Central memory CD8-positive, alpha-beta T cell (primary cell): ENCODE measurements around the gene CES4A.
"Not testable (repeated sequence)": the region's sequence is repeated elsewhere in the genome, so short reads cannot be mapped to it uniquely, and the experiment has no call there.

Experiments used
- ATAC-seq: fragments of 150-1000 bp; cut with Tn5 transposase; replicated peaks from 2 replicates; pipeline ENCODE4 v1.10.0; 2022; ENCODE audit warnings: mild to moderate bottlenecking, moderate FRiP score, moderate number of reproducible peaks; ENCODE audit not compliant: poor library complexity, severe bottlenecking; ENCODE audit errors: extremely low read depth
- DNase-seq, 2 donors: peaks; one replicate each; pipeline ENCODE4 v3.0.0; 2021; ENCODE audit warnings: low spot score in 2 of 2
- H3K27ac Mint-ChIP-seq: one replicate; pipeline ENCODE4 v1.8.0; 2022; ENCODE audit warnings: low read depth, mild to moderate bottlenecking, moderate library complexity, mixed read lengths
- H3K27me3 Mint-ChIP-seq: one replicate; pipeline ENCODE4 v1.8.0; 2022; ENCODE audit warnings: mixed read lengths
- H3K36me3 Mint-ChIP-seq: one replicate; pipeline ENCODE4 v1.8.0; 2022; ENCODE audit warnings: mild to moderate bottlenecking, moderate library complexity, mixed read lengths; ENCODE audit not compliant: insufficient read depth
- H3K4me1 Mint-ChIP-seq: one replicate; pipeline ENCODE4 v1.8.0; 2022; ENCODE audit warnings: mixed read lengths
- H3K4me3 Mint-ChIP-seq: one replicate; pipeline ENCODE4 v1.8.0; 2022; ENCODE audit warnings: mild to moderate bottlenecking, moderate library complexity, mixed read lengths
- H3K9me3 Mint-ChIP-seq: one replicate; pipeline ENCODE4 v1.8.0; 2022; ENCODE audit warnings: mixed read lengths

Gene CES4A

GRCh38 chr16:66988197-66988788, at the start of gene CES4A:
Gene CES4A (plus strand): TSS chr16:66988589. CDS start chr16:66988773, 184 bp downstream.
- Mint-ChIP-seq H3K9me3 (no peaks in the 10 kb centered on the region), H3K36me3 (no peaks in the 10 kb centered on the region), H3K4me1 (peaks cover 15% of the 10 kb centered on the region), H3K4me3 (no peak within 1 kb of the TSS), H3K27me3 (no peaks in the 10 kb centered on the region), H3K27ac (no peak within 1 kb of the TSS)
- no peak for ATAC-seq
- DNase-seq = no peak

GRCh38 chr16:66939366-66939765, 49.0 kb upstream of the CES4A start:
- no peak for DNase-seq
- Mint-ChIP-seq H3K27ac (no peak overlapping the region), H3K9me3 (no peaks in the 10 kb centered on the region), H3K36me3 (peaks cover 13% of the 10 kb centered on the region), H3K4me1 (peaks cover 33% of the 10 kb centered on the region), H3K27me3 (no peaks in the 10 kb centered on the region), H3K4me3 (no peak overlapping the region)
- no peak for ATAC-seq

GRCh38 chr16:66940236-66940635, 48.2 kb upstream of the CES4A start:
- Mint-ChIP-seq H3K36me3 (peaks cover 11% of the 10 kb centered on the region), H3K27ac (no peak overlapping the region), H3K4me1 (peaks cover 26% of the 10 kb centered on the region), H3K27me3 (no peaks in the 10 kb centered on the region), H3K9me3 (no peaks in the 10 kb centered on the region), H3K4me3 (no peak overlapping the region)
- no peak for DNase-seq
- no peak for ATAC-seq

- H3K4me3 Mint-ChIP-seq = no peak overlapping the region
- H3K36me3 Mint-ChIP-seq = peaks cover 9% of the 10 kb centered on the region
- ATAC-seq (no peak), DNase-seq (no peak)
- H3K9me3 Mint-ChIP-seq = no peaks in the 10 kb centered on the region
- no peak overlapping the region for H3K27ac Mint-ChIP-seq
- H3K27me3 Mint-ChIP-seq = no peaks in the 10 kb centered on the region
- peaks cover 14% of the 10 kb centered on the region for H3K4me1 Mint-ChIP-seq
These were observed 45.4 kb upstream of the CES4A start for GRCh38 chr16:66942981-66943380.

GRCh38 chr16:66943426-66944053, 44.8 kb upstream of the CES4A start:
- Mint-ChIP-seq H3K27me3 (peaks cover 5% of the 10 kb centered on the region), H3K27ac (no peak overlapping the region), H3K4me3 (no peak overlapping the region), H3K36me3 (peaks cover 12% of the 10 kb centered on the region), H3K4me1 (peaks cover 19% of the 10 kb centered on the region), H3K9me3 (no peaks in the 10 kb centered on the region)
- DNase-seq = no peak
- no peak for ATAC-seq

- Mint-ChIP-seq H3K27ac (no peak overlapping the region), H3K4me3 (no peak overlapping the region), H3K9me3 (no peaks in the 10 kb centered on the region), H3K4me1 (peaks cover 23% of the 10 kb centered on the region), H3K36me3 (peaks cover 11% of the 10 kb centered on the region), H3K27me3 (peaks cover 10% of the 10 kb centered on the region)
- no peak for DNase-seq
- no peak for ATAC-seq
These were observed 44.3 kb upstream of the CES4A start for GRCh38 chr16:66944054-66944441.

- Mint-ChIP-seq H3K4me1 (peaks cover 23% of the 10 kb centered on the region), H3K36me3 (peaks cover 11% of the 10 kb centered on the region), H3K27me3 (peaks cover 19% of the 10 kb centered on the region)
- not testable (repeated sequence) for H3K9me3 Mint-ChIP-seq, DNase-seq, H3K27ac Mint-ChIP-seq, H3K4me3 Mint-ChIP-seq, ATAC-seq
These were observed 43.4 kb upstream of the CES4A start for GRCh38 chr16:66944971-66945370.

- DNase-seq (no peak), ATAC-seq (no peak)
- H3K36me3 Mint-ChIP-seq = peaks cover 9% of the 10 kb centered on the region
- H3K4me1 Mint-ChIP-seq = peaks cover 23% of the 10 kb centered on the region
- no peak overlapping the region for H3K4me3 Mint-ChIP-seq
- peaks cover 29% of the 10 kb centered on the region for H3K27me3 Mint-ChIP-seq
- H3K9me3 Mint-ChIP-seq = no peaks in the 10 kb centered on the region
- H3K27ac Mint-ChIP-seq = no peak overlapping the region
These were observed 42.5 kb upstream of the CES4A start for GRCh38 chr16:66945939-66946338.

- H3K36me3 Mint-ChIP-seq = peaks cover 6% of the 10 kb centered on the region
- H3K9me3 Mint-ChIP-seq = no peaks in the 10 kb centered on the region
- DNase-seq (no peak), ATAC-seq (no peak)
- H3K4me3 Mint-ChIP-seq = no peak overlapping the region
- H3K4me1 Mint-ChIP-seq = peaks cover 23% of the 10 kb centered on the region
- H3K27ac Mint-ChIP-seq = no peak overlapping the region
- H3K27me3 Mint-ChIP-seq = peaks cover 35% of the 10 kb centered on the region
These were observed 41.8 kb upstream of the CES4A start for GRCh38 chr16:66946541-66946940.

GRCh38 chr16:66946974-66947301, 41.5 kb upstream of the CES4A start:
- Mint-ChIP-seq H3K9me3 (no peaks in the 10 kb centered on the region), H3K4me3 (peak overlapping the region; percentile 81), H3K4me1 (peaks cover 23% of the 10 kb centered on the region), H3K36me3 (peaks cover 4% of the 10 kb centered on the region), H3K27ac (no peak overlapping the region), H3K27me3 (peaks cover 39% of the 10 kb centered on the region)
- DNase-seq (no peak), ATAC-seq (no peak)

GRCh38 chr16:66947302-66948065, 40.9 kb upstream of the CES4A start:
- peak; percentile 70 to 73 for DNase-seq
- Mint-ChIP-seq H3K4me3 (peak overlapping the region; percentile 81), H3K27ac (no peak overlapping the region), H3K4me1 (peaks cover 23% of the 10 kb centered on the region), H3K9me3 (no peaks in the 10 kb centered on the region), H3K36me3 (peaks cover 4% of the 10 kb centered on the region), H3K27me3 (peaks cover 43% of the 10 kb centered on the region)
- ATAC-seq = peak; percentile 90

GRCh38 chr16:66948134-66948836, 40.1 kb upstream of the CES4A start:
- Mint-ChIP-seq H3K4me1 (peaks cover 23% of the 10 kb centered on the region), H3K4me3 (peak overlapping the region; percentile 81), H3K36me3 (peaks cover 4% of the 10 kb centered on the region), H3K27ac (no peak overlapping the region), H3K9me3 (no peaks in the 10 kb centered on the region), H3K27me3 (peaks cover 51% of the 10 kb centered on the region)
- ATAC-seq (peak; percentile 15), DNase-seq (no peak)
